ENCODE data around the gene NAA40.

NAA40 gene

DNA sequence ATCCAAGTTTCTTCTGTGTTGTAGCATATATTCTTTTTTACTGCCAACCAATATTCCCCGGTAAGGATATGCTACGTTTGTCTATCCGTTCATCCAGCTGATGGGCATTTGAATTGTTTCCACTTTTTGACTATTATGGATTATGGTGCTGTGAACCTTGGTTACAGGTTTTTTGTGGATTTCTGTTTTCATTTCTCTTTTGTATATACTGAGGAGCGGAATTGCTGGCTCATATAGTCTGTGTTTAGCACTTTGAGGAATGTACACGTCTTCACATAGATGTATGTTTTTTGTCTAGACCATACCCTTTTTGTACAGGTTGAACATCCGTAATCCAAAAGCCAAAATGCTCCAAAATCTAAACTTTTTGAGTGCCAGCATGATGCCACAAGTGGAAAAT is 45.4 kb upstream of the NAA40 start:
- no peak overlapping the region for H3K18ac ChIP-seq (ENCODE audit: low read length)
- H4K8ac ChIP-seq (ENCODE audit: low read depth, low read length): no peak overlapping the region
- no CpG with 5 or more reads among the region's 6 CpGs for WGBS, 2 donors (ENCODE audit: extremely low coverage in 2 of 2, insufficient read length in 2 of 2, insufficient replicate concordance in 1 of 2)
- no peaks in the 10 kb centered on the region for H3K27me3 ChIP-seq (ENCODE audit: control insufficient read depth in 3 of 3, insufficient read depth in 3 of 3, low read depth in 1 of 3, low read length in 3 of 3)
- H3K23ac ChIP-seq (ENCODE audit: low read depth, low read length, poor library complexity): no peak overlapping the region
- H2BK12ac ChIP-seq (ENCODE audit: low read length): no peak overlapping the region
- no peak overlapping the region for H2BK5ac ChIP-seq (ENCODE audit: low read length)
- H2BK120ac ChIP-seq (ENCODE audit: low read depth, low read length): no peak overlapping the region
- peaks cover 4% of the 10 kb centered on the region for H3K79me1 ChIP-seq (ENCODE audit: low read depth, low read length)
- no peak overlapping the region for H3K27ac ChIP-seq (replicated peaks; ENCODE audit: low read length)
- no peak overlapping the region for H4K91ac ChIP-seq (ENCODE audit: low read depth, low read length, poor library complexity)
- H3K4ac ChIP-seq (ENCODE audit: low read length): no peak overlapping the region
- no peak overlapping the region for H2AFZ ChIP-seq (ENCODE audit: low read length)
- H3K14ac ChIP-seq (ENCODE audit: low read length): no peak overlapping the region
- DNase-seq (ENCODE audit: low spot score): no peak
- no peak overlapping the region for H2BK15ac ChIP-seq (ENCODE audit: low read length)
- peaks cover 0 to 2% of the 10 kb centered on the region in 2 donors for H3K9me3 ChIP-seq (replicated peaks in 1 of 2; ENCODE audit: control insufficient read depth in 2 of 2, insufficient read depth in 1 of 2, low read depth in 1 of 2, low read length in 2 of 2)
- no peak overlapping the region for H2AK5ac ChIP-seq (ENCODE audit: low read depth, low read length)
- H3K4me1 ChIP-seq (ENCODE audit: control insufficient read depth in 2 of 2, insufficient read depth in 1 of 2, low read depth in 1 of 2, low read length in 2 of 2): peaks cover 4 to 5% of the 10 kb centered on the region in 2 donors
- no peak overlapping the region for H3K4me2 ChIP-seq (ENCODE audit: insufficient read depth, low read length, poor library complexity, severe bottlenecking)
- peaks cover 14 to 47% of the 10 kb centered on the region in 2 donors for H3K36me3 ChIP-seq (replicated peaks in 1 of 2; ENCODE audit: control insufficient read depth in 2 of 2, insufficient read depth in 2 of 2, low read length in 2 of 2)
- no peak overlapping the region for H3K4me3 ChIP-seq (ENCODE audit: low read length in 2 of 2)
- no peak overlapping the region for H3K9ac ChIP-seq (ENCODE audit: low read depth, low read length, poor library complexity)

DNA sequence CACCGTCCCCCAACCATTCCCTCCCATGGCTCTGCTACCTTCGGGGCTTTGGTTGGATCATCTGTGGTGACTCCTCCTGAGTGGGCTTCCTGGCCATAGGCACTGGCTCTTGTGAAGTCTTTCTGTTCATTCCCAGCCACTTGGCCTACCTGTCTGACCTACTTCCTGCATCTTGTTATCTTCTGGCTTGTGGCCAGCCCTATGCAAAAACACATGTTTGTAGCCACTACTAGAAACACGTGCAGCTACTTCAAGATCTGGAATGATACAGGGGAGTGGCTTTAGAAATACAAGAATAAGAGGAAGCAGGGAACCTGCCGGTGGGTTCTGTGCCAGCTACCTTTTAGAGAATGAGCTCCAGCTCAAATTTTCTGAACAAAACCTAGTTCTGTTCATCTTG is 42.7 kb upstream of the NAA40 start:
- H2AK5ac ChIP-seq (ENCODE audit: low read depth, low read length): no peak overlapping the region
- no peak overlapping the region for H3K4me2 ChIP-seq (ENCODE audit: insufficient read depth, low read length, poor library complexity, severe bottlenecking)
- H3K23ac ChIP-seq (ENCODE audit: low read depth, low read length, poor library complexity): no peak overlapping the region
- no peak overlapping the region for H3K18ac ChIP-seq (ENCODE audit: low read length)
- peaks cover 37 to 72% of the 10 kb centered on the region in 2 donors for H3K36me3 ChIP-seq (replicated peaks in 1 of 2; ENCODE audit: control insufficient read depth in 2 of 2, insufficient read depth in 2 of 2, low read length in 2 of 2)
- no peaks in the 10 kb centered on the region for H3K27me3 ChIP-seq (ENCODE audit: control insufficient read depth in 3 of 3, insufficient read depth in 3 of 3, low read depth in 1 of 3, low read length in 3 of 3)
- H2BK5ac ChIP-seq (ENCODE audit: low read length): no peak overlapping the region
- H3K9me3 ChIP-seq (replicated peaks in 1 of 2; ENCODE audit: control insufficient read depth in 2 of 2, insufficient read depth in 1 of 2, low read depth in 1 of 2, low read length in 2 of 2): peaks cover 0 to 2% of the 10 kb centered on the region in 2 donors
- no peak overlapping the region for H3K9ac ChIP-seq (ENCODE audit: low read depth, low read length, poor library complexity)
- H2BK12ac ChIP-seq (ENCODE audit: low read length): no peak overlapping the region
- no peak overlapping the region for H4K91ac ChIP-seq (ENCODE audit: low read depth, low read length, poor library complexity)
- H3K4me3 ChIP-seq (ENCODE audit: low read length in 2 of 2): no peak overlapping the region
- H3K27ac ChIP-seq (replicated peaks; ENCODE audit: low read length): no peak overlapping the region
- no peak overlapping the region for H3K4ac ChIP-seq (ENCODE audit: low read length)
- H2AFZ ChIP-seq (ENCODE audit: low read length): no peak overlapping the region
- H3K14ac ChIP-seq (ENCODE audit: low read length): no peak overlapping the region
- H4K8ac ChIP-seq (ENCODE audit: low read depth, low read length): no peak overlapping the region
- no peak for DNase-seq (ENCODE audit: low spot score)
- H3K79me1 ChIP-seq (ENCODE audit: low read depth, low read length): peaks cover 2% of the 10 kb centered on the region
- WGBS, 2 donors (ENCODE audit: extremely low coverage in 2 of 2, insufficient read length in 2 of 2, insufficient replicate concordance in 1 of 2): no CpG with 5 or more reads among the region's 4 CpGs
- no peaks in the 10 kb centered on the region for H3K4me1 ChIP-seq (ENCODE audit: control insufficient read depth in 2 of 2, insufficient read depth in 1 of 2, low read depth in 1 of 2, low read length in 2 of 2)
- no peak overlapping the region for H2BK120ac ChIP-seq (ENCODE audit: low read depth, low read length)
- no peak overlapping the region for H2BK15ac ChIP-seq (ENCODE audit: low read length)

DNA sequence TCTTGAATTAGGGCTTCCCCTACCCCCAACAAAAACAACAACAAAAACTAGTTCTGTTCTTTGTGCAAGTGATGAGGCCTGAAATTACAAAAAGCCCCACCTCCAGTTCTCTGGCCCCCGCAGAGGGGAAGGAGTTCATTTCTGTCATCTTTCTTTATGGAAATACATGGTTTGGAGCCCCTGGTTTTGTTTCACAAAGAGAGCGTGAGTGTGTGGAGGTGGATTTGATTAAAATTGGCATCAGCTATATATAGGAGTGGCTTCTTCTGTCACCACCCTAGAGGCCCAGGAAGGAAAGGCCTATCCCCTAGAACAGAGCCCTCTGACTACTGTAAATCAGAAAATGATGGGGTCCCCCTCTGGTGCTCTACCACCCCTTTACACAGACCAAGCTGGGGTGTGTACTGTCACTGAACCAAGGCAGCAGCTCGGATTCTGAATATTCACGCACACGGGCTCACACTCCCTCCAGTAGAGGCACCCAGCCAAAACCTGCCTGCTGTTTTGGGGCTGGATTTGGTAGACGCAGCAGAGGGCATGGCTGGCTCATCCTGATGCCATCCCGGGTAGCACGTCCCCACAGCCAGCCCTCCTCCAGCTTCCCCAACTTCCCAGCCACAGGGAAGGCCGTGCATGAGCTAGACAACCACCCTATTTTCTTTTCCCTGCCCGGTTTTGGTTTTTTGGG is 41.2 kb upstream of the NAA40 start:
- Histone ChIP-seq H2BK120ac (ENCODE audit: low read depth, low read length) (no peak overlapping the region), H3K4me2 (ENCODE audit: insufficient read depth, low read length, poor library complexity, severe bottlenecking) (no peak overlapping the region), H3K9ac (ENCODE audit: low read depth, low read length, poor library complexity) (no peak overlapping the region), H3K27ac (replicated peaks; ENCODE audit: low read length) (no peak overlapping the region), H3K27me3 (ENCODE audit: control insufficient read depth in 3 of 3, insufficient read depth in 3 of 3, low read depth in 1 of 3, low read length in 3 of 3) (no peaks in the 10 kb centered on the region), H3K18ac (ENCODE audit: low read length) (no peak overlapping the region), H2AFZ (ENCODE audit: low read length) (no peak overlapping the region), H3K14ac (ENCODE audit: low read length) (no peak overlapping the region), H3K36me3 (replicated peaks in 1 of 2; ENCODE audit: control insufficient read depth in 2 of 2, insufficient read depth in 2 of 2, low read length in 2 of 2) (peaks cover 48 to 83% of the 10 kb centered on the region in 2 donors), H2BK12ac (ENCODE audit: low read length) (no peak overlapping the region), H3K9me3 (replicated peaks in 1 of 2; ENCODE audit: control insufficient read depth in 2 of 2, insufficient read depth in 1 of 2, low read depth in 1 of 2, low read length in 2 of 2) (no peaks in the 10 kb centered on the region), H3K4ac (ENCODE audit: low read length) (no peak overlapping the region), H3K4me3 (ENCODE audit: low read length in 2 of 2) (no peak overlapping the region), H3K23ac (ENCODE audit: low read depth, low read length, poor library complexity) (no peak overlapping the region), H4K91ac (ENCODE audit: low read depth, low read length, poor library complexity) (no peak overlapping the region), H3K79me1 (ENCODE audit: low read depth, low read length) (no peaks in the 10 kb centered on the region), H2BK5ac (ENCODE audit: low read length) (no peak overlapping the region), H3K4me1 (ENCODE audit: control insufficient read depth in 2 of 2, insufficient read depth in 1 of 2, low read depth in 1 of 2, low read length in 2 of 2) (no peaks in the 10 kb centered on the region), H4K8ac (ENCODE audit: low read depth, low read length) (no peak overlapping the region), H2BK15ac (ENCODE audit: low read length) (no peak overlapping the region), H2AK5ac (ENCODE audit: low read depth, low read length) (no peak overlapping the region)
- WGBS, 2 donors (ENCODE audit: extremely low coverage in 2 of 2, insufficient read length in 2 of 2, insufficient replicate concordance in 1 of 2): no CpG with 5 or more reads among the region's 10 CpGs
- DNase-seq (ENCODE audit: low spot score): no peak

DNA sequence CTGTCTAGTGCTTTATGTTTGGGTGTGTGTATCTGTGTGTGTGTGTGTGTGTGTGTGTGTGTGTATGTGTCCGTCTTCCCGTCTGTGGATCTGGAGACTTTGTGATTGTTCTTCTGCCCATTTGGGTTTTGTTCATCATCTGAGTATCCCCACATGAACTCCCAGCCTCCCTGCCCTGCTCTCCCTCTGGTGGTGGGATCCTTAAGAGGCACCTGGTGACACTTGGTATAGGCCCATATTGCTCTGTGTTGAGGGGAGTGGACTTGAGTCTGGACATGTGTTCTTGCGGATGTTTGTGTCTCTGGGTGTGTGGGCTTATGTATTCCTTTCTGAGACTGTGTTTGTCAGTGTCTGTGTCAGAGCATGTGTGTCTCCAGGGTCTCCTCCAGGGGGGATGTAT is 37.1 kb upstream of the NAA40 start:
- Histone ChIP-seq H4K8ac (ENCODE audit: low read depth, low read length) (no peak overlapping the region), H3K4me2 (ENCODE audit: insufficient read depth, low read length, poor library complexity, severe bottlenecking) (no peak overlapping the region), H2AFZ (ENCODE audit: low read length) (no peak overlapping the region), H2AK5ac (ENCODE audit: low read depth, low read length) (no peak overlapping the region), H3K9ac (ENCODE audit: low read depth, low read length, poor library complexity) (no peak overlapping the region), H3K27me3 (ENCODE audit: control insufficient read depth in 3 of 3, insufficient read depth in 3 of 3, low read depth in 1 of 3, low read length in 3 of 3) (no peaks in the 10 kb centered on the region), H2BK120ac (ENCODE audit: low read depth, low read length) (no peak overlapping the region), H3K27ac (replicated peaks; ENCODE audit: low read length) (no peak overlapping the region), H2BK12ac (ENCODE audit: low read length) (no peak overlapping the region), H3K9me3 (replicated peaks in 1 of 2; ENCODE audit: control insufficient read depth in 2 of 2, insufficient read depth in 1 of 2, low read depth in 1 of 2, low read length in 2 of 2) (no peaks in the 10 kb centered on the region), H3K4me1 (ENCODE audit: control insufficient read depth in 2 of 2, insufficient read depth in 1 of 2, low read depth in 1 of 2, low read length in 2 of 2) (peaks cover 2 to 5% of the 10 kb centered on the region in 2 donors), H3K23ac (ENCODE audit: low read depth, low read length, poor library complexity) (no peak overlapping the region), H3K36me3 (replicated peaks in 1 of 2; ENCODE audit: control insufficient read depth in 2 of 2, insufficient read depth in 2 of 2, low read length in 2 of 2) (peaks cover 59 to 96% of the 10 kb centered on the region in 2 donors), H3K4ac (ENCODE audit: low read length) (no peak overlapping the region), H3K4me3 (ENCODE audit: low read length in 2 of 2) (no peak overlapping the region), H2BK5ac (ENCODE audit: low read length) (no peak overlapping the region), H2BK15ac (ENCODE audit: low read length) (no peak overlapping the region), H4K91ac (ENCODE audit: low read depth, low read length, poor library complexity) (no peak overlapping the region), H3K18ac (ENCODE audit: low read length) (no peak overlapping the region), H3K79me1 (ENCODE audit: low read depth, low read length) (no peaks in the 10 kb centered on the region), H3K14ac (ENCODE audit: low read length) (no peak overlapping the region)
- WGBS, 2 donors (ENCODE audit: extremely low coverage in 2 of 2, insufficient read length in 2 of 2, insufficient replicate concordance in 1 of 2): no CpG with 5 or more reads among the region's 3 CpGs
- no peak for DNase-seq (ENCODE audit: low spot score)
